NCI-H446 treated with DMSO at 0.1 percent for 48 hours (cell line): ENCODE data around the gene HSD11B1L.

Experiments
- DNase-seq: peaks from one replicate; lab custom pipeline; 2025; lab: John Stamatoyannopoulos, UW

Gene HSD11B1L

GRCh38 chr19:5667751-5668271, 13.0 kb upstream of the HSD11B1L start:
- DNase-seq, result no peak

GRCh38 chr19:5669212-5669611, 11.6 kb upstream of the HSD11B1L start:
- DNase-seq, result no peak

GRCh38 chr19:5671600-5671999, 9.2 kb upstream of the HSD11B1L start:
- DNase-seq, result no peak

GRCh38 chr19:5672708-5673459, 7.9 kb upstream of the HSD11B1L start:
- DNase-seq, result no peak

GRCh38 chr19:5673752-5674151, 7.1 kb upstream of the HSD11B1L start:
- DNase-seq, result no peak

GRCh38 chr19:5674714-5675113, 6.1 kb upstream of the HSD11B1L start:
- no peak for DNase-seq

- DNase-seq, result no peak
Measured at GRCh38 chr19:5676105-5676771, 4.6 kb upstream of the HSD11B1L start.

- no peak for DNase-seq
Measured at GRCh38 chr19:5676772-5677105, 4.1 kb upstream of the HSD11B1L start.

- no peak for DNase-seq
Measured at GRCh38 chr19:5677136-5677535, 3.7 kb upstream of the HSD11B1L start.

- DNase-seq, result no peak
Measured at GRCh38 chr19:5677580-5677979, 3.2 kb upstream of the HSD11B1L start.

- DNase-seq, result no peak
Measured at GRCh38 chr19:5678071-5678718, 2.6 kb upstream of the HSD11B1L start.

GRCh38 chr19:5679289-5680083, 1.3 kb upstream of the HSD11B1L start:
- no peak for DNase-seq

GRCh38 chr19:5680084-5680436, 767 bp upstream of the HSD11B1L start:
- no peak for DNase-seq

GRCh38 chr19:5681391-5682106, 722 bp downstream of the HSD11B1L start:
- no peak for DNase-seq

GRCh38 chr19:5682107-5682482, 1.3 kb downstream of the HSD11B1L start:
- DNase-seq, result no peak

- DNase-seq, result no peak
Measured at GRCh38 chr19:5683177-5683886, 2.5 kb downstream of the HSD11B1L start.

- no peak for DNase-seq
Measured at GRCh38 chr19:5684694-5685430, 4.0 kb downstream of the HSD11B1L start.

- DNase-seq, result no peak
Measured at GRCh38 chr19:5686326-5686646, 5.5 kb downstream of the HSD11B1L start.

- peak; percentile 83 for DNase-seq
Measured at GRCh38 chr19:5686647-5687359, 6.0 kb downstream of the HSD11B1L start.
